NB4 (cell line): ENCODE data around the gene PRDM9.

ENCODE experiments used
- POLR2A ChIP-seq: IDR thresholded peaks from 2 replicates; pipeline ENCODE4 v1.6.1; 2011; ENCODE audit warnings: mild to moderate bottlenecking; ENCODE audit not compliant: insufficient read length; ENCODE audit errors: extremely low read depth
- TF ChIP-seq, protein P1 (sequence below): IDR thresholded peaks from 2 replicates; pipeline ENCODE4 v1.6.1; 2011; ENCODE audit warnings: low read depth, low read length
- TF ChIP-seq, protein P2 (sequence below): IDR thresholded peaks from one replicate; pipeline ENCODE4 v1.5.1; 2012; ENCODE audit warnings: low read depth, low read length

DNA sequence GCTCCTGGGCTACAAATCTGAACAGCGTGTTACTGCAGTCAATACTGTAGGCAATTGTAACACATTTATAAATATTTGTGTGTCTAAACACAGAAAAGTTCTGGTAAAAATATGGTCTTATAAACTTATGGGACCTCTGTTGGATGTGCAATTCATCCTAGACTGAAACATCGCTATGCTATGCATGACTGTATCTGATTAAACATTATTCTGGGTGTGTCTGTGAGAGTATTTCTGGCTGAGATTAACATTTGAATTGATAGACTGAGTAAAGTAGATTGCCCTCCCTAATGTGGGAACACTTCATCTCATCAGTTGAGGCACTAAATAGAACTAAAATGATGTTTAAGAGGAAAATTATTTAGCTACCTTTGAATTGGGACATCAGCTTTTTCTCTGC is 24.3 kb upstream of the PRDM9 start:
- TF ChIP-seq, protein P1, sequence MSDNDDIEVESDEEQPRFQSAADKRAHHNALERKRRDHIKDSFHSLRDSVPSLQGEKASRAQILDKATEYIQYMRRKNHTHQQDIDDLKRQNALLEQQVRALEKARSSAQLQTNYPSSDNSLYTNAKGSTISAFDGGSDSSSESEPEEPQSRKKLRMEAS = no peak
- TF ChIP-seq POLR2A = no peak
- TF ChIP-seq, protein P2, sequence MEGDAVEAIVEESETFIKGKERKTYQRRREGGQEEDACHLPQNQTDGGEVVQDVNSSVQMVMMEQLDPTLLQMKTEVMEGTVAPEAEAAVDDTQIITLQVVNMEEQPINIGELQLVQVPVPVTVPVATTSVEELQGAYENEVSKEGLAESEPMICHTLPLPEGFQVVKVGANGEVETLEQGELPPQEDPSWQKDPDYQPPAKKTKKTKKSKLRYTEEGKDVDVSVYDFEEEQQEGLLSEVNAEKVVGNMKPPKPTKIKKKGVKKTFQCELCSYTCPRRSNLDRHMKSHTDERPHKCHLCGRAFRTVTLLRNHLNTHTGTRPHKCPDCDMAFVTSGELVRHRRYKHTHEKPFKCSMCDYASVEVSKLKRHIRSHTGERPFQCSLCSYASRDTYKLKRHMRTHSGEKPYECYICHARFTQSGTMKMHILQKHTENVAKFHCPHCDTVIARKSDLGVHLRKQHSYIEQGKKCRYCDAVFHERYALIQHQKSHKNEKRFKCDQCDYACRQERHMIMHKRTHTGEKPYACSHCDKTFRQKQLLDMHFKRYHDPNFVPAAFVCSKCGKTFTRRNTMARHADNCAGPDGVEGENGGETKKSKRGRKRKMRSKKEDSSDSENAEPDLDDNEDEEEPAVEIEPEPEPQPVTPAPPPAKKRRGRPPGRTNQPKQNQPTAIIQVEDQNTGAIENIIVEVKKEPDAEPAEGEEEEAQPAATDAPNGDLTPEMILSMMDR = no peak
